Stromal cell of bone marrow (primary cell): Measurements from ENCODE around the gene SH2D3C.
"Not testable (repeated sequence)": the region's sequence is repeated elsewhere in the genome, so short reads cannot be mapped to it uniquely, and the experiment has no call there.

Experiments
- DNase-seq: peaks from one replicate; pipeline ENCODE4 v3.0.0-alpha.2; 2012; ENCODE audit warnings: low read depth

SH2D3C gene

DNA sequence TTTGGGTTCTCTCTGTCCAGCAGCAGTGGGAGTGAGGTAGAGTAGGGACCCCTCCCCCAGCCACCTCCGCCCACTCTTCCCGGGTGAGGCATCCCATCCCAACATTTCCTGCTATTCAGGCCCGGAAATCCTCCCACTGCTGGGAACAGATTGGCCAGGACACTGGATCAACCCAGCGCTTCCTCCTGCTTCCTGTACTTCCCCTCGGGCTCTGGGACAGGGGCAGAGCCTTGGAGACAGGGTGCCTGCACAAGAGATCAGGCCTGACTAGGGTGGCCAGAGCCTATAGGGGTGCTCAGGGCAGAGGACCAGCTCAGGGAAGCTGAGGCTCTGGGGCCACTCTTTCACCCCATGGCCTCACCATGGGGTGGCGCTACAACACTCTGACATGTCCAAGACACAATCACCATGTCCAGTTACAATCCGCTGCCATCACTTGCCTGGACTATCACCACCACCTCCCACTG lies 14.5 kb downstream of the SH2D3C start:
- DNase-seq = no peak

GRCh38 chr9:127762111-127762676 lies 16.3 kb downstream of the SH2D3C start:
- DNase-seq = no peak

DNA sequence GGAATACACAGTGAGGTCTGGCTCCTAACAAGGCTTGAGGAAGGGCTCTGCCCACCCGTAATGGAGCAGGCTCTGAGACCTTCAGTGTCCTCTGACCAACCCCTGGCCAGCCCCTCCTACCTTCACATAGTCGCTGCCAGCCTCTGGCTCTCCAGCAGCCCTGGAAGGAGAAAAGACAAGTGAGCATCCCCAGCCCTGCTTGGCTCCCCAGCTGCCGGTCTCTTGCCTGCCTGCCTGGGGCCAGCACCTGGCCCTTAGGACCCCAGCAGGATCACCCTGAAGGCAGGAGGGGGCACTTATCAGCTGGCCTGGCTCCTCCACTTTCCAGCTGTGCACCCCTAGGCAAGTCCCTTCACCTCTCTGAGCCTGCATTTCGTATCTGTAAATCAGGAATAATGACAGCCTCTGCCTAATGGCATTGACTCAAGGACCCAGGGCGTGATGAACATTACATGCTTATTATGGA lies 16.9 kb downstream of the SH2D3C start:
- DNase-seq = no peak

DNA sequence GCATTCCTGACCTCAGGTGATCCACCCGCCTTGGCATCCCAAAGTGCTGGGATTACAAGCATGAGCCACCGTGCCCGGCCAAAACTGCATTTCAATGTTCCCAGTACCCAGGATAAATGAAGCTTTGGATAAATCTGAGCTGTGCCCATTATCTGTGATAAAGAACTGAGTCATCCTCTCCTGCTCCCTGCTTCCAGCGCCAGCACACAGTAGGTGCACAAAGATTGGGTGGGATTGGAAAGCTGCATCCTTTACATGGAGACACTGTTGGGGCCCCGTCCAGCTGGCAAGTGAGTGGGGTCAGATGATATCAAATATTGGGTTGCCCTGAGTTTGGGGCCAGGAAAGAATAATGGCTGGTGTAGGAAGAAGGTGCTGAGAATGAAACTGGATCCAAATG lies 17.4 kb downstream of the SH2D3C start:
- DNase-seq = no peak

DNA sequence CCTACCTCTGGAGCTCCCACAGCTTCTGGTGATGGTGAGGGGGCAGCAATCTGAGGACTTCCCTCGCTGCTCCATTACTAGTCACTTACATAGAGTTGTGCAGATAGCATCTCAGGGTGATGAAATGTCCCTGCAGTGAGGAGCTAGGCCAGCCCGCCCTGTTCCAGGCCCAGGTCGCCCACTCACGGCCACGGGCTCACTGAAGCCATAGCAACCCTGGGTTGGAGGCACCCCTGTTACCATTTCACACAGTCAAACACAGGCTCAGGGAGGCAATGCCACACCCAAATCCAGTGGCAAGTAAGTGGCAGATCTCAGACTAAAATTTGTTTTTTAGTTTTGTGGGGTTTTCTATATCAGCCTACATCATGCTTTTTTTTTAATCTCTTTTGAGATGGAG lies 19.6 kb downstream of the SH2D3C start:
- no peak for DNase-seq

DNA sequence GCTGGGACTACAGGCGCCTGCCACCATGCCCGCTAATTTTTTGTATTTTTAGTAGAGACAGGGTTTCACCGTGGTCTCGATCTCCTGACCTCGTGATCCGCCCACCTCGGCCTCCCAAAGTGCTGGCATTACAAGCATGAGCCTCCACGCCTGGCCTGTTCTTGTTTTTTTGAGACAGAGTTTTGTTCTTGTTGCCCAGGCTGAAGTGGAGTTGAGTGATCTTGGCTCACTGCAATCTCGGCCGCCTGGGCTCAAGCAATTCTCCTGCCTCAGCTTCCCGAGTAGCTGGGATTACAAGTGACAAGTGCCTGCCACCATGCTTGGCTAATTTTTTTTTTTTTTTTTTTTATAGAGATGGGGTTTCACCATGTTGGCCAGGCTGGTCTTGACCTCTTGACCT lies 21.7 kb downstream of the SH2D3C start:
- DNase-seq = not testable (repeated sequence)

DNA sequence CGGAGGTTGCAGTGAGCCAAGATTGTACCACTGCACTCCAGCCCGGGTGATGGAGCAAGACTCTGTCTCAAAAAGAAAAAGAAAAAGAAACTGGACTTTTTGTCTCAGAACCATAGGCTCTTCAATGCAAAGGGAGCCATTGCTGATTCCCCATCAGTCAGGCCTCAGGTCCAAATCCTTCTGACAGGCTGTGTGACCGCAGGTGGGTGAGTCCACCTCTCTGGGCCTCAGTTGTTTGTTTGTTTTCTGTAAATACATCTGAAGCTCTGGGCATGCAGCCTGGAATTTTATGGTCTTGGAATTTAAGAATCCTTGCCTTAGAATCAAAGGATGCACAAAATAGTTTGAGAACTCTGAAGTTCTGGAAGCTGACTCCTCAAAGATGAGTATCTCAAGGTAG lies 22.2 kb downstream of the SH2D3C start:
- no peak for DNase-seq

- no peak for DNase-seq
Measured at GRCh38 chr9:127755061-127756060, 23.1 kb downstream of the SH2D3C start.

- no peak for DNase-seq
Measured at GRCh38 chr9:127754099-127755060, 24.1 kb downstream of the SH2D3C start.

DNA sequence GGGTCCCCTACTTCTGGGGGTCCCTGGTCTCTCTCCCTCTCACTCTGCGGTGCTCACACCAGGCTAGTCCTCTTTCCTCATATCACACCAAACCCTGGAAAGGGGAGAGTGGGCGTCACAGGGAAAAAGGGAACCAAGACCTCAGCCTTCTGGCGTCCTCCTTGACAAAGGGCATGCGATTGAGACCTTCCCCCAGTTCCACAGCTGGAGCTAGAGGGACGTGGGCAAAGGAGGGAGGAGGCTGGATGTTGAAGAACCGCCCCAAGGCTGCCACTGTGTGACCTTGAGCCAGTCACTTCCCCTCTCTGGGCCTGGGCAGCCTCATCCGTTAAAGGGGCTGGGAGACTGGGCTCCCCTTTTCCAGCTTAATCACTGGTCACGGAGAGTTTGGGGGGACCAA lies 24.8 kb downstream of the SH2D3C start:
- no peak for DNase-seq

GRCh38 chr9:127753148-127753547 lies 25.3 kb downstream of the SH2D3C start:
- DNase-seq = no peak

DNA sequence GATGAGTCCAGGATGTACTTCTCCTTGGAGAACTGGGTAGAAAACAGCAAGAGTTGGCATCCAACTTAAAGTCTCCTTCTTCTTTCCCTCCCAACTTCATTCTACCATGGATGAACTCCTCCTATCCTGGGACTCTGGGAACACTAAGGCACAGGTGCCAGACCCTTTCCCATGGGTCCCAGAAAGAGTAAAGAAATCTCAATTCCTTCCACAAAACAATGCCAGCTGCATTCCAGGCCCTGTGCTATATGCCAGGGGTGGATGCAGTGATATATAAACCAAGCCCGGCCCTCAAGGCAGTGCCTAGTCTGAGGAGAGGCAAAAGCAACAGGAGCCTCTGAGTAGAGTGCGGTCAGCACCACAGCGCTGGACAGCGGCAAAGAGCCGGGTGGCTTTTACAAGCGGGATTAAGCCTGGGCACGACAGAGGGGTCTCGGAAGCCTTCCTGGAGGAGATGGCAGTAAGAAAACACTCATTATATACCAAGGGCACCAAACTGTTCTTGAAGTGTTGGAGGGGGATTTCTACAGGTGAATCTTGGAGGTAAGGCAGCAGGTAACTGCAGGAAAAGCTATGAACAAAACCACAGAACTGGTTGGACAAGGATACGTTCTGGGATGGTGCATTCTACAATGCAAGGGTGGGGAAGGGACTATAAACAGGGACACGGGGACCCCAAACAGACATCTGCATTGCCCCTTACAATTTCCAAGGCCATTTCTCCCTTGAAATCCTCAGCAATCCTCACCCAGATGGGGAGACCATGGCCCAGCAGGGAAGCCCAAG lies 27.0 kb downstream of the SH2D3C start:
- DNase-seq = no peak

GRCh38 chr9:127749090-127749787 lies 29.2 kb downstream of the SH2D3C start:
- DNase-seq = no peak

GRCh38 chr9:127746959-127747569 lies 31.4 kb downstream of the SH2D3C start:
- DNase-seq = no peak

GRCh38 chr9:127744398-127745110 lies 33.9 kb downstream of the SH2D3C start:
- DNase-seq = no peak

GRCh38 chr9:127742435-127743088 lies 35.9 kb downstream of the SH2D3C start:
- peak; percentile 50 for DNase-seq

DNA sequence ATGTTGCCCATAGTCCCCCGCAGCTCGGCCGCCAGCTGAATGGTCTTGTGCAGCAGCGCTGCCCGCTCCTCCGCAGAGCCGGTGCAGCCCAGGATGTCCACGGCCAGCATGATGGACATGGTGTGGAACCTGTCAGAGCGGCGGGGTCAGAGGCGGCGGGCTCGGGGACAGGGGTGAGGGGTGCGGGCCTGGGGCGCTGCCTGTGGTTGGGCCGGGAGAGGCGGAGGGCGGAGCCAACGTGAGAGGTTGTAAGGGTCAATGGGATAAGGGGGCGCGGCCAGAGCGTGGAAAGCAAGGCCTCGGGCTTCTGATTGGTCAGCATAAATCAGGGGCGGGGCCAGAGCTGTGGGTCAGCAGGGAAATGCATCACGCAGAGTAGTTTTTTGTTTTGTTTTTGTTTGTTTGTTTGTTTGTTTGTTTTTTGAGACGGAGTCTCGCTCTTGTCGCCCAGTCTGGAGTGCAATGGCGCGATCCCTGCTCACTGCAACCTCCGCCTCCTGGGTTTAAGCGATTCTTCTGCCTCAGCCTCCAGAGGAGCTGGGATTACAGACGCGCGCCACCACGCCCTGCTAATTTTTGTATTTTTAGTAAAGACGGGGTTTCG lies 36.5 kb downstream of the SH2D3C start:
- no peak for DNase-seq

- no peak for DNase-seq
Measured at GRCh38 chr9:127739614-127740330, 38.7 kb downstream of the SH2D3C start.
